Panc1 (cell line): Measurements from ENCODE around the gene SCN9A. TPM values are rescaled to one million over a fixed set of nuclear protein-coding genes. Genes with fewer than 3 reads are reported as not detected.

Experiments used
- ATAC-seq: fragments of 200-7000 bp; cut with Tn5 transposase; 2 replicates; pipeline ENCODE4 v1.9.1; 2020; ENCODE audit warnings: mild to moderate bottlenecking, moderate library complexity
- BruUV-seq: library from RNA; stranded (reverse); fragments of 400-500 nt; replicated peaks from 2 replicates; lab custom pipeline; 2021; lab: Mats Ljungman, UMichigan
- CTCF ChIA-PET: fragments of 300-600 bp; sonication (Branson Sonifier 250); formaldehyde crosslinking; loops from one replicate; lab custom pipeline; 2022; ENCODE audit warnings: antibody characterized with exemption; lab: Charles Lee
- POLR2A ChIA-PET: fragments of 300-600 bp; sonication (Branson Sonifier 250); formaldehyde crosslinking; loops from one replicate; lab custom pipeline; 2022; ENCODE audit warnings: antibody characterized with exemption; lab: Charles Lee
- DNase-seq: peaks from one replicate; pipeline ENCODE4 v3.0.0-alpha.2; 2010; ENCODE audit warnings: low read depth, low spot score
- H3K27ac ChIP-seq: 2 replicates; pipeline ENCODE4 v1.5.1; 2011; ENCODE audit warnings: mild to moderate bottlenecking, low read length, inconsistent platforms
- H3K27me3 ChIP-seq: fragments of 200-500 bp; sonication (Bioruptor generic); 2 replicates; pipeline ENCODE4 v1.6.0; 2014; ENCODE audit warnings: low read length, inconsistent platforms; ENCODE audit not compliant: control insufficient read depth, insufficient read depth
- H3K36me3 ChIP-seq: fragments of 200-500 bp; sonication (Bioruptor generic); 2 replicates; pipeline ENCODE4 v1.5.1; 2014; ENCODE audit warnings: inconsistent platforms, mild to moderate bottlenecking, low read length, moderate library complexity; ENCODE audit not compliant: control insufficient read depth, insufficient read depth
- H3K4me1 ChIP-seq: 2 replicates; pipeline ENCODE4 v1.5.1; 2011; ENCODE audit warnings: inconsistent platforms, mild to moderate bottlenecking, low read length, moderate library complexity; ENCODE audit not compliant: control insufficient read depth, insufficient read depth
- H3K4me3 ChIP-seq, 2 experiments: 2 replicates each; pipeline ENCODE4 v1.5.1; 2011 to 2012; ENCODE audit warnings: low read depth in 2 of 2, low read length in 2 of 2, mild to moderate bottlenecking in 2 of 2, inconsistent platforms in 1 of 2, moderate library complexity in 1 of 2
- H3K9me3 ChIP-seq: fragments of 200-500 bp; sonication (Bioruptor generic); 2 replicates; pipeline ENCODE4 v1.5.1; 2014; ENCODE audit warnings: low read depth, mild to moderate bottlenecking, inconsistent platforms, low read length, moderate library complexity; ENCODE audit not compliant: control insufficient read depth, insufficient read depth
- CTCF ChIP-seq: fragments of 450-650 bp; IDR thresholded peaks from 2 replicates; pipeline ENCODE4 v1.5.1; 2017; ENCODE audit warnings: mild to moderate bottlenecking
- POLR2AphosphoS5 ChIP-seq: IDR thresholded peaks from 2 replicates; pipeline ENCODE4 v1.6.1; 2012; ENCODE audit warnings: mild to moderate bottlenecking, low read depth, low read length, moderate library complexity
- REST ChIP-seq, 2 experiments: IDR thresholded peaks; 2 replicates each; pipeline ENCODE4 v1.6.1; 2011 to 2012; ENCODE audit warnings: low read depth in 2 of 2, control low read depth in 1 of 2, low read length in 1 of 2, mild to moderate bottlenecking in 1 of 2, moderate library complexity in 1 of 2; ENCODE audit not compliant: insufficient read depth in 1 of 2
- SIN3A ChIP-seq: IDR thresholded peaks from 2 replicates; pipeline ENCODE4 v1.6.1; 2012; ENCODE audit warnings: low read depth, mild to moderate bottlenecking, low read length, moderate library complexity, borderline replicate concordance; ENCODE audit not compliant: insufficient read depth
- TCF7L2 ChIP-seq: IDR thresholded peaks from 2 replicates; pipeline ENCODE4 v1.6.1; 2011; ENCODE audit warnings: mild to moderate bottlenecking, low read depth, low read length, inconsistent platforms
- in situ Hi-C: cut with HindIII; loops from 2 replicates; pipeline ENCODE4 v1.10.0; 2016; ENCODE audit warnings: low sequenced_read_pairs, low pct_unique_long_range_greater_than_20kb
- intact Hi-C: fragments of 100-400 bp; cut with micrococcal nuclease; formaldehyde crosslinking; loops from one replicate; pipeline ENCODE4 v1.10.0; 2022; ENCODE audit not compliant: unreplicated experiment
- total RNA-seq: library from RNA; stranded (reverse); gene quantifications from one replicate; pipeline ENCODE4 v1.2.1, GENCODE V29; 2021; ENCODE audit not compliant: unreplicated experiment

Gene SCN9A
- total RNA-seq, 1 experiment from 2014 or later, result 0.10 TPM

- no peaks in the 10 kb centered on the region for H3K36me3 ChIP-seq
- H3K27me3 ChIP-seq, result no peaks in the 10 kb centered on the region
- no peaks in the 10 kb centered on the region for H3K9me3 ChIP-seq
- DNase-seq (no peak), ATAC-seq (no peak)
- intact Hi-C loops, result no loop called here
- POLR2A ChIA-PET, result no interaction called here
- in situ Hi-C loops, result no loop called here
- CTCF ChIA-PET, result no interaction called here
- H3K4me3 ChIP-seq, result no peak overlapping the region
- no peaks in the 10 kb centered on the region for H3K4me1 ChIP-seq
- TF ChIP-seq REST (IDR thresholded peaks at IDR 0.05; ENCODE audit: insufficient read depth in 1 of 2, low read depth in 2 of 2, low read length in 1 of 2), result no peak
- no peak for TF ChIP-seq POLR2AphosphoS5
- TF ChIP-seq CTCF, result no peak
- TF ChIP-seq SIN3A, result no peak
- BruUV-seq, result no TSS peak
- no peak overlapping the region for H3K27ac ChIP-seq
Measured at GRCh38 chr2:166335284-166335683, 40.5 kb downstream of the SCN9A start.

- ChIA-PET CTCF (no interaction called here), POLR2A (no interaction called here)
- Histone ChIP-seq H3K27me3 (no peaks in the 10 kb centered on the region), H3K27ac (no peak overlapping the region), H3K36me3 (no peaks in the 10 kb centered on the region), H3K9me3 (no peaks in the 10 kb centered on the region), H3K4me1 (no peaks in the 10 kb centered on the region), H3K4me3 (no peak overlapping the region)
- TF ChIP-seq POLR2AphosphoS5 (no peak), TCF7L2 (no peak), SIN3A (no peak)
- in situ Hi-C loops, result no loop called here
- no TSS peak for BruUV-seq
- intact Hi-C loops, result no loop called here
- DNase-seq, result no peak
- no peak for ATAC-seq
Measured at GRCh38 chr2:166334805-166335204, 40.9 kb downstream of the SCN9A start.

- ATAC-seq (no peak), DNase-seq (no peak)
- no peaks in the 10 kb centered on the region for H3K9me3 ChIP-seq
- intact Hi-C loops, result no loop called here
- ChIA-PET POLR2A (no interaction called here), CTCF (no interaction called here)
- no peaks in the 10 kb centered on the region for H3K36me3 ChIP-seq
- H3K27ac ChIP-seq, result no peak overlapping the region
- no peak overlapping the region for H3K4me3 ChIP-seq
- no peaks in the 10 kb centered on the region for H3K27me3 ChIP-seq
- TF ChIP-seq CTCF, result no peak
- no peak for TF ChIP-seq POLR2AphosphoS5
- no TSS peak for BruUV-seq
- in situ Hi-C loops, result no loop called here
- H3K4me1 ChIP-seq, result no peaks in the 10 kb centered on the region
Measured at GRCh38 chr2:166333801-166334200, 41.9 kb downstream of the SCN9A start.
